Neural cell (in vitro differentiated cells): Measurements from ENCODE around the gene PIK3R1. TPM values are rescaled to one million over a fixed set of nuclear protein-coding genes. Genes with fewer than 3 reads are reported as not detected.

Experiments used
- H2AFZ ChIP-seq: fragments of 200-600, 300-800 bp; sonication (generic), shearing (Covaris generic); 2 replicates; pipeline ENCODE4 v1.6.0; 2014; ENCODE audit warnings: low read depth, mild to moderate bottlenecking, antibody characterized with exemption, low read length, moderate library complexity
- H3F3A ChIP-seq: fragments of 200-600 bp; shearing (Covaris generic); 2 replicates; pipeline ENCODE4 v1.6.1; 2016; ENCODE audit warnings: mild to moderate bottlenecking, moderate library complexity, mixed read lengths, antibody characterized with exemption, low read length; ENCODE audit not compliant: insufficient read depth, poor library complexity, severe bottlenecking
- H3K27ac ChIP-seq: fragments of 200-600, 300-800 bp; sonication (generic), shearing (Covaris generic); 2 replicates; pipeline ENCODE4 v1.5.1; 2014; ENCODE audit warnings: mild to moderate bottlenecking, low read length, moderate library complexity
- H3K27me3 ChIP-seq: fragments of 300-800, 200-600 bp; sonication (generic), shearing (Covaris generic); 2 replicates; pipeline ENCODE4 v1.6.0; 2014; ENCODE audit warnings: mild to moderate bottlenecking, low read depth, low read length, moderate library complexity; ENCODE audit not compliant: insufficient read depth
- H3K36me3 ChIP-seq: fragments of 300-800, 200-600 bp; sonication (generic), shearing (Covaris generic); 2 replicates; pipeline ENCODE4 v1.5.1; 2014; ENCODE audit warnings: mild to moderate bottlenecking, antibody characterized with exemption, low read length, moderate library complexity; ENCODE audit not compliant: insufficient read depth
- H3K4me2 ChIP-seq: fragments of 300-800, 200-600 bp; sonication (generic), shearing (Covaris generic); 2 replicates; pipeline ENCODE4 v1.6.0; 2014; ENCODE audit warnings: mild to moderate bottlenecking, low read length
- H3K4me3 ChIP-seq: fragments of 300-800, 200-600 bp; sonication (generic), shearing (Covaris generic); 2 replicates; pipeline ENCODE4 v1.5.1; 2014; ENCODE audit warnings: mild to moderate bottlenecking, low read length, moderate library complexity
- H3K79me2 ChIP-seq: fragments of 200-600 bp; shearing (Covaris generic); replicated peaks from 2 replicates; pipeline ENCODE4 v1.6.0; 2014; ENCODE audit warnings: mild to moderate bottlenecking, low read length, moderate library complexity; ENCODE audit not compliant: insufficient read depth
- H3K9ac ChIP-seq: fragments of 300-800, 200-600 bp; sonication (generic), shearing (Covaris generic); 2 replicates; pipeline ENCODE4 v1.6.1; 2016; ENCODE audit warnings: mild to moderate bottlenecking, low read length, mixed read lengths
- H3K9me2 ChIP-seq: fragments of 200-600 bp; shearing (Covaris generic); 2 replicates; pipeline ENCODE4 v1.6.1; 2016; ENCODE audit warnings: mild to moderate bottlenecking, low read length, mixed read lengths; ENCODE audit not compliant: insufficient read depth
- H3K9me3 ChIP-seq: fragments of 200-600, 300-800 bp; sonication (generic), shearing (Covaris generic); 2 replicates; pipeline ENCODE4 v1.6.1; 2016; ENCODE audit warnings: mild to moderate bottlenecking, mixed run types, low read length, moderate library complexity, mixed read lengths
- H4K20me1 ChIP-seq: fragments of 200-600 bp; shearing (Covaris generic); 2 replicates; pipeline ENCODE4 v1.6.1; 2016; ENCODE audit warnings: mild to moderate bottlenecking, mixed run types; ENCODE audit not compliant: insufficient read depth
- CTCF ChIP-seq: fragments of 450-650 bp; IDR thresholded peaks from 2 replicates; pipeline ENCODE4 v1.5.1; 2014; ENCODE audit warnings: antibody characterized with exemption, mild to moderate bottlenecking, moderate library complexity; ENCODE audit not compliant: poor library complexity, severe bottlenecking
- EP300 ChIP-seq: fragments of 450-650 bp; conservative IDR thresholded peaks from 2 replicates; pipeline ENCODE4 v1.6.1; 2014; ENCODE audit warnings: antibody characterized with exemption, mild to moderate bottlenecking, moderate library complexity; ENCODE audit not compliant: poor library complexity, severe bottlenecking
- EZH2 ChIP-seq: fragments of 200-600, 300-800 bp; shearing (Covaris generic), sonication (generic); IDR thresholded peaks from 2 replicates; pipeline ENCODE4 v1.6.1; 2014; ENCODE audit warnings: antibody characterized with exemption, low read length, borderline replicate concordance, mild to moderate bottlenecking; ENCODE audit not compliant: insufficient read depth, poor library complexity, severe bottlenecking
- MXI1 ChIP-seq: fragments of 450-650 bp; conservative IDR thresholded peaks from 2 replicates; pipeline ENCODE4 v1.6.1; 2014; ENCODE audit warnings: antibody characterized with exemption, mild to moderate bottlenecking; ENCODE audit not compliant: poor library complexity, severe bottlenecking
- POLR2AphosphoS5 ChIP-seq: IDR thresholded peaks from 2 replicates; pipeline ENCODE4 v1.6.1; 2012
- RAD21 ChIP-seq: fragments of 450-650 bp; conservative IDR thresholded peaks from 2 replicates; pipeline ENCODE4 v1.6.1; 2014; ENCODE audit warnings: antibody characterized with exemption, mild to moderate bottlenecking, moderate library complexity
- REST ChIP-seq: IDR thresholded peaks from 2 replicates; pipeline ENCODE4 v1.6.1; 2012; ENCODE audit warnings: borderline replicate concordance
- SMC3 ChIP-seq: fragments of 450-650 bp; conservative IDR thresholded peaks from 2 replicates; pipeline ENCODE4 v1.6.1; 2014; ENCODE audit warnings: antibody characterized with exemption, mild to moderate bottlenecking, moderate library complexity; ENCODE audit not compliant: poor library complexity
- TAF1 ChIP-seq: IDR thresholded peaks from 2 replicates; pipeline ENCODE4 v1.6.1; 2012; ENCODE audit warnings: low read depth
- polyA plus RNA-seq: library from polyadenylated mRNA; depleted of rRNA; stranded (reverse); fragments of >200 nt; gene quantifications from 2 replicates; pipeline ENCODE4 v1.2.3, GENCODE V29; 2014

PIK3R1 gene
- polyA plus RNA-seq, 1 donor from 2014 or later, result 41.9 TPM

- H3K27ac ChIP-seq, result peak overlapping the region; percentile 1
- peaks cover 3% of the 10 kb centered on the region for H3F3A ChIP-seq
- H3K27me3 ChIP-seq, result no peaks in the 10 kb centered on the region
- H3K4me3 ChIP-seq, result no peak overlapping the region
- peak overlapping the region; percentile 9 for H3K4me2 ChIP-seq
- TF ChIP-seq MXI1 (no peak), POLR2AphosphoS5 (no peak), EP300 (peak; percentile 21), REST (peak; percentile 54), SMC3 (peak; percentile 85), EZH2 (no peak), CTCF (peak; percentile 86), RAD21 (peak; percentile 92), TAF1 (no peak)
- H3K9me2 ChIP-seq, result no peaks in the 10 kb centered on the region
- H2AFZ ChIP-seq, result no peak overlapping the region
- H4K20me1 ChIP-seq, result no peaks in the 10 kb centered on the region
- peaks cover 26% of the 10 kb centered on the region for H3K79me2 ChIP-seq
- no peak overlapping the region for H3K9ac ChIP-seq
- H3K9me3 ChIP-seq, result no peaks in the 10 kb centered on the region
- H3K36me3 ChIP-seq, result no peaks in the 10 kb centered on the region
Observed at GRCh38 chr5:68252673-68253623, 37.4 kb downstream of the PIK3R1 start.

GRCh38 chr5:68253624-68254585 lies 38.3 kb downstream of the PIK3R1 start:
- Histone ChIP-seq H4K20me1 (no peaks in the 10 kb centered on the region), H3F3A (peaks cover 3% of the 10 kb centered on the region), H3K27ac (no peak overlapping the region), H3K4me3 (no peak overlapping the region), H3K27me3 (no peaks in the 10 kb centered on the region), H2AFZ (no peak overlapping the region), H3K9me3 (no peaks in the 10 kb centered on the region), H3K36me3 (no peaks in the 10 kb centered on the region), H3K9ac (no peak overlapping the region), H3K79me2 (peaks cover 21% of the 10 kb centered on the region), H3K4me2 (no peak overlapping the region), H3K9me2 (no peaks in the 10 kb centered on the region)
- TF ChIP-seq MXI1 (no peak), EZH2 (no peak), TAF1 (no peak), EP300 (no peak), RAD21 (no peak), CTCF (no peak), POLR2AphosphoS5 (no peak), SMC3 (no peak), REST (no peak)
